Epithelial cell of proximal tubule (primary cell): ENCODE data around the gene PLEKHH1. TPM values are rescaled to one million over a fixed set of nuclear protein-coding genes. Genes with fewer than 3 reads are reported as not detected.

ENCODE experiments used
- DNase-seq: peaks from one replicate; pipeline ENCODE4 v3.0.0-alpha.2; 2011; ENCODE audit warnings: low read depth
- H3K4me3 ChIP-seq: 2 replicates; pipeline ENCODE4 v1.5.1; 2011; ENCODE audit warnings: low read depth, mild to moderate bottlenecking, low read length
- CTCF ChIP-seq: conservative IDR thresholded peaks from 2 replicates; pipeline ENCODE4 v1.5.1; 2012; ENCODE audit warnings: low read depth, mild to moderate bottlenecking, low read length
- total RNA-seq: library from RNA; depleted of rRNA; stranded (reverse); fragments of >200 nt; gene quantifications from 2 replicates; pipeline ENCODE4 v1.2.3, GENCODE V29; 2015

Gene PLEKHH1
- total RNA-seq, 1 donor from 2014 or later: 7.6 TPM

GRCh38 chr14:67551123-67551522, 18.0 kb downstream of the PLEKHH1 start:
- H3K4me3 ChIP-seq: no peak overlapping the region
- no peak for DNase-seq
- TF ChIP-seq CTCF: no peak

- DNase-seq: no peak
- no peak for TF ChIP-seq CTCF
- H3K4me3 ChIP-seq: no peak overlapping the region
Observed at GRCh38 chr14:67551940-67552339, 18.9 kb downstream of the PLEKHH1 start.

- DNase-seq: no peak
- H3K4me3 ChIP-seq: no peak overlapping the region
- TF ChIP-seq CTCF: no peak
Observed at GRCh38 chr14:67553547-67553946, 20.5 kb downstream of the PLEKHH1 start.

GRCh38 chr14:67554341-67554740, 21.3 kb downstream of the PLEKHH1 start:
- no peak for DNase-seq
- H3K4me3 ChIP-seq: no peak overlapping the region
- TF ChIP-seq CTCF: no peak

- no peak for DNase-seq
- no peak overlapping the region for H3K4me3 ChIP-seq
- TF ChIP-seq CTCF: no peak
Observed at GRCh38 chr14:67555518-67556090, 22.5 kb downstream of the PLEKHH1 start.

- no peak for DNase-seq
- H3K4me3 ChIP-seq: no peak overlapping the region
- TF ChIP-seq CTCF: no peak
Observed at GRCh38 chr14:67556671-67557070, 23.6 kb downstream of the PLEKHH1 start.

GRCh38 chr14:67557118-67557517, 24.0 kb downstream of the PLEKHH1 start:
- TF ChIP-seq CTCF: no peak
- peak; percentile 59 for DNase-seq
- H3K4me3 ChIP-seq: no peak overlapping the region
